Measurements from ENCODE around the gene HYLS1.

Gene HYLS1

GRCh38 chr11:125926682-125927081 is 39.2 kb downstream of the HYLS1 start:
- ATAC-seq (ENCODE audit: low read depth) (no peak), DNase-seq (ENCODE audit: low spot score) (no peak)
- Histone ChIP-seq H3K27me3 (ENCODE audit: insufficient read depth, poor library complexity, severe bottlenecking) (no peaks in the 10 kb centered on the region), H3K27ac (ENCODE audit: poor library complexity, severe bottlenecking) (no peak overlapping the region), H3K36me3 (ENCODE audit: low read depth) (no peaks in the 10 kb centered on the region), H3K4me1 (ENCODE audit: insufficient read depth, poor library complexity, severe bottlenecking) (peaks cover 2% of the 10 kb centered on the region), H3K9me3 (ENCODE audit: severe bottlenecking) (no peaks in the 10 kb centered on the region), H3K4me3 (ENCODE audit: severe bottlenecking) (no peak overlapping the region)
- TF ChIP-seq CTCF (IDR thresholded peaks at IDR 0.05; ENCODE audit: poor library complexity, severe bottlenecking), result no peak

GRCh38 chr11:125929445-125930075 is 42.1 kb downstream of the HYLS1 start:
- no peaks in the 10 kb centered on the region for H3K27me3 ChIP-seq (ENCODE audit: insufficient read depth, poor library complexity, severe bottlenecking)
- H3K9me3 ChIP-seq (ENCODE audit: severe bottlenecking), result no peaks in the 10 kb centered on the region
- ATAC-seq (ENCODE audit: low read depth) (no peak), DNase-seq (ENCODE audit: low spot score) (no peak)
- H3K36me3 ChIP-seq (ENCODE audit: low read depth), result no peaks in the 10 kb centered on the region
- H3K4me1 ChIP-seq (ENCODE audit: insufficient read depth, poor library complexity, severe bottlenecking), result no peaks in the 10 kb centered on the region
- no peak overlapping the region for H3K27ac ChIP-seq (ENCODE audit: poor library complexity, severe bottlenecking)
- TF ChIP-seq CTCF (IDR thresholded peaks at IDR 0.05; ENCODE audit: poor library complexity, severe bottlenecking), result no peak
- H3K4me3 ChIP-seq (ENCODE audit: severe bottlenecking), result no peak overlapping the region

GRCh38 chr11:125930076-125930450 is 42.6 kb downstream of the HYLS1 start:
- Histone ChIP-seq H3K36me3 (ENCODE audit: low read depth) (no peaks in the 10 kb centered on the region), H3K4me3 (ENCODE audit: severe bottlenecking) (no peak overlapping the region), H3K27me3 (ENCODE audit: insufficient read depth, poor library complexity, severe bottlenecking) (no peaks in the 10 kb centered on the region), H3K4me1 (ENCODE audit: insufficient read depth, poor library complexity, severe bottlenecking) (no peaks in the 10 kb centered on the region), H3K9me3 (ENCODE audit: severe bottlenecking) (no peaks in the 10 kb centered on the region), H3K27ac (ENCODE audit: poor library complexity, severe bottlenecking) (no peak overlapping the region)
- ATAC-seq (ENCODE audit: low read depth), result no peak
- no peak for DNase-seq (ENCODE audit: low spot score)
- TF ChIP-seq CTCF (IDR thresholded peaks at IDR 0.05; ENCODE audit: poor library complexity, severe bottlenecking), result no peak

- Histone ChIP-seq H3K27me3 (ENCODE audit: insufficient read depth, poor library complexity, severe bottlenecking) (no peaks in the 10 kb centered on the region), H3K9me3 (ENCODE audit: severe bottlenecking) (no peaks in the 10 kb centered on the region), H3K4me1 (ENCODE audit: insufficient read depth, poor library complexity, severe bottlenecking) (no peaks in the 10 kb centered on the region), H3K36me3 (ENCODE audit: low read depth) (no peaks in the 10 kb centered on the region), H3K27ac (ENCODE audit: poor library complexity, severe bottlenecking) (no peak overlapping the region), H3K4me3 (ENCODE audit: severe bottlenecking) (no peak overlapping the region)
- ATAC-seq (ENCODE audit: low read depth) (no peak), DNase-seq (ENCODE audit: low spot score) (no peak)
- no peak for TF ChIP-seq CTCF (IDR thresholded peaks at IDR 0.05; ENCODE audit: poor library complexity, severe bottlenecking)
Observed at GRCh38 chr11:125931116-125931515, 43.6 kb downstream of the HYLS1 start.

GRCh38 chr11:125931668-125932067 is 44.2 kb downstream of the HYLS1 start:
- TF ChIP-seq CTCF (IDR thresholded peaks at IDR 0.05; ENCODE audit: poor library complexity, severe bottlenecking), result no peak
- ATAC-seq (ENCODE audit: low read depth), result no peak
- no peaks in the 10 kb centered on the region for H3K36me3 ChIP-seq (ENCODE audit: low read depth)
- no peak for DNase-seq (ENCODE audit: low spot score)
- no peaks in the 10 kb centered on the region for H3K4me1 ChIP-seq (ENCODE audit: insufficient read depth, poor library complexity, severe bottlenecking)
- H3K27ac ChIP-seq (ENCODE audit: poor library complexity, severe bottlenecking), result no peak overlapping the region
- no peaks in the 10 kb centered on the region for H3K27me3 ChIP-seq (ENCODE audit: insufficient read depth, poor library complexity, severe bottlenecking)
- no peak overlapping the region for H3K4me3 ChIP-seq (ENCODE audit: severe bottlenecking)
- H3K9me3 ChIP-seq (ENCODE audit: severe bottlenecking), result no peaks in the 10 kb centered on the region

Data from RWPE2 (cell line).